ENCODE data around the gene MMP15.

MMP15 gene

GRCh38 chr16:57996406-57997175 is 29.0 kb upstream of the MMP15 start:
- no peak for DNase-seq

DNA sequence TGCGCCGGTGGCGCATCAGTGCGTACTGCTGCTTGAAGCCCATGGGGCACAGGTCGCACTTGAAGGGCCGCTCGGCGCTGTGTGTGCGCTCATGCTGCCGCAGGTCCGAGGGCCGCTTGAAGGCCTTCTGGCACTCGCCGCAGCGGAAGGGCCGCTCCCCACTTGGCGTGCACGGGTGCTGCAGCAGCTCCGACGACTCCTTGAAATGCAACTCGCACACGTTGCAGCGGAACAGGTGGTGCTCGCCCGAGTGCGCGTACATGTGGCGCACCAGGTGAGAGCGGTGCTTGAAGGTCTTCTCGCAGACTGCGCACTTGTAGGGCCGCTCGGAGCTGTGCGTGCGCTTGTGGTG is 28.4 kb upstream of the MMP15 start:
- DNase-seq, result no peak

- DNase-seq, result no peak
Measured at GRCh38 chr16:57997528-57998265, 27.9 kb upstream of the MMP15 start.

GRCh38 chr16:57998486-57998885 is 27.1 kb upstream of the MMP15 start:
- no peak for DNase-seq

DNA sequence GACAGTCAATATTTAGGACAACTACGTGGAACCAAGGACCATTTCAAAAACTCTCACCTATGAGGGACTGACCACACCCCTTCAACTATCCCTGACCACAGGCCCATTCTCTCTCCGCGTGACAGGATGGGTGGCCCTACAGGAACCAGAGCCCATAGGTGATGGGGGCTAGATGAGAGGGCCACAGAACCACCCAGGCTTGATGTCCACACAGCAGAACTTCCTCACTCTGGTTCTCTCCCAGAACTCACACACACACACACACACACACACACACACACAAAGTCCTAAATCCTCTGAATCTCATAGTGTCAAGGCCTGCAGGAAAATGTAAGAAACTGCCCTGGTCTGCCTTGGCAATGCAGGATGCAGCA is 26.6 kb upstream of the MMP15 start:
- DNase-seq, result no peak

GRCh38 chr16:57999366-57999970 is 26.1 kb upstream of the MMP15 start:
- DNase-seq, result peak in 2 of 14 donors; percentile 9 to 41

GRCh38 chr16:57999971-58000705 is 25.4 kb upstream of the MMP15 start, which contains the start of gene ZNF319:
Gene ZNF319 (minus strand): TSS chr16:58000672. CDS start chr16:57998265, 2,407 bp downstream.
- DNase-seq, result peak in 2 of 14 donors; percentile 41 to 65

- peak in 13 of 14 donors; percentile 48 to 89 (median 76) for DNase-seq
Measured at GRCh38 chr16:58000706-58001676, 24.6 kb upstream of the MMP15 start, which contains the start of gene USB1. Gene USB1 (plus strand): TSS chr16:58001407. CDS start chr16:58001484, 77 bp downstream.

GRCh38 chr16:58001781-58002415 is 23.7 kb upstream of the MMP15 start:
- no peak for DNase-seq

DNA sequence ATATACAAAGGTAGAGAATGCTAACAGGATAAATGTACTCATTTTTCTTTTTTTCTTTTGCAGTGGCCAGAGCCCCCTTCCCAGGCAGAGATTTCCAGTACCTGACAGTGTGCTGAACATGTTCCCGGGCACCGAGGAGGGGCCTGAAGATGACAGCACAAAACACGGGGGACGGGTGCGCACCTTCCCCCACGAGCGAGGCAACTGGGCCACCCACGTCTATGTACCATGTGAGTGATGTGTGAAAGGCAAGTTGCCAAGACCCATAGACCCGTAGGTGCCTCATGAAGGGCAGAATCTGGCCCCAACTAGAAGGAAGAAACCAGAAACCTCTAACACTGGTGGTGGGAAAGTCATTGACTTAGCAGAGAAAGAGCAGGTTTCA is 23.1 kb upstream of the MMP15 start:
- DNase-seq, result no peak

- DNase-seq, result no peak
Measured at GRCh38 chr16:58002936-58003335, 22.6 kb upstream of the MMP15 start.

DNA sequence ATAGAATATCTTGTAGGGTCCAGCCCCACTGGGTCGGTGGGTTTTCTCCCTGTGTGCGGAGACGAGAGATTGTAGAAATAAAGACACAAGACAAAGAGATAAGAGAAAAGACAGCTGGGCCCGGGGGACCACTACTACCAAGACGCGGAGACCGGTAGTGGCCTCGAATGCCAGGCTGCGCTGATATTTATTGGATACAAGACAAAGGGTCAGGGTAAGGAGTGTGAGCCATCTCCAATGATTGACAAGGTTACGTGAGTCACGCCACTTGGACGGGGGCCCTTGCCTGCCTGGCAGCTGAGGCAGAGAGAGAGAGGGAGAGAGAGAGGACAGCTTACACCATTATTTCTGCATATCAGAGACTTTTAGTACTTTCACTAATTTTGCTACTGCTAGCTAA is 20.8 kb upstream of the MMP15 start:
- peak in 2 of 14 donors; percentile 24 to 43 for DNase-seq

DNA sequence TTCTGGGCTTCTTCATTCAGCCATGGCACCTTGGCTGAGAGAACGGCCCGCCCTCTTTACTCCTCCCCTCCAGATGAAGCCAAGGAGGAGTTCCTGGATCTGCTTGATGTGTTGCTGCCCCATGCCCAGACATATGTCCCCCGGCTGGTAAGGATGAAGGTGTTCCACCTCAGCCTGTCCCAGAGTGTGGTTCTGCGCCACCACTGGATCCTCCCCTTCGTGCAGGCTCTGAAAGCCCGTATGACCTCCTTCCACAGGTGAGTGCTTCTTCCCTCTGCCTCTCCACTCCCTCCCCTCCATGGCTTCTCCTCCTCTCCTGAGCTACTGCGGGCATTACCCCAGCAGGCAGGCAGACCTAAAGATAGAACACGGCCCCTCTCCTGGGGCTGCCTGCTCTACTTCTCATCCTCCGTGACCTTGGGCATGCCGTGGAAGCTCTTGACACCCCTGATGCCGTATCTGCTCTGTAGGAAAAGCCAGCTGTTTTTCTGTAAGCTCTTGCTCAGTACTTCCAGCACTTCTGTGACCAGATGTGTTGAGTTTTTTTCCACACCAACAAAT is 15.6 kb upstream of the MMP15 start:
- DNase-seq, result no peak

DNA sequence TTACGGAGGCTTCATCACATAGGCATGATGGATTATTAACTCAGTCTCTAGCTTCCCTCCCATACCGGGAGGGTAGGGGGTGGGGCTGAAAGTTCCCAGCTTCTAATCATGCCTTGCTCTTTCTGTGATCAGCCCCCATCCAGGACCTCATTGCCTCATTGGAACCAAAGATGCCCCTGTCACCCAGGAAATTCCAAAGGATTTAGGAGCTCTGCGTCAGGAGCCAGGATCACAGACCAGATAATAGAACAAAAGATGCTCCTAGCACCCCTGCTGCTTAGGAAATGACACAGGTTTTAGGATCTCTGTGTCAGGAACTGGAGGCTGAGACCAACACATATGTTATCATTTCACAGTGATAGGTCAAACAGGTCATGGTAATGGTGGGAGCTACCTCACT is 14.7 kb upstream of the MMP15 start:
- DNase-seq, result no peak

- no peak for DNase-seq
Measured at GRCh38 chr16:58011652-58012051, 13.9 kb upstream of the MMP15 start.

GRCh38 chr16:58012481-58012880 is 13.1 kb upstream of the MMP15 start:
- no peak for DNase-seq

GRCh38 chr16:58013201-58013956 is 12.2 kb upstream of the MMP15 start:
- DNase-seq, result no peak

DNA sequence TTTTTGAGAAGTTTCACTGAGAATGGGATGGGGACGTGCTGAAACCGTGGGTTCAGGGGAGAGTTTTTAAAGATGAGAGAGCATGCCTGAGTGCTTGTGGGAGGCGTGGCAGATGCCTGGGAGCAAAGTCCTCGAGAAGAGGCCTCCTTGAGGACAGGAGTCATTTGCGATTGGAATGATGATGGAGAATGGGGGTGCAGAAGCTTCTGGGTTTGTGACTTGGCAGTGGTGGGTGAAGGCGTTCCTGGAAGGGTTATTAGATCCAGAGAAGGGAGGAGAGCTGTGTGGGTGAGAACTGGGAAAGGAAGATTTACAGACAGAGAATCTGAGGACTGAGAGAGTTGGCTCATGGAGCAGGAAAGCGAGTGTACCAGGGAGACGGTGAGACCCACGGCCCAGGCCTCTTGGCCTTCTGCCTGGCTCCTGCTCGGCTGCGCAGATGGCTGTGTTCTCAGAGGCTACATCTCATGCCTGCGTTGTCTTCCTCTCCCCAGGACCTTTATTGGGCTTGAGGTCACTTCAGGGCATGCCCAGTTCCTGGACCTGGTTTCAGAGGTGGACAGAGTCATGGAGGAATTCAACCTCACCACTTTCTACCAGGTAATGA is 8.6 kb upstream of the MMP15 start:
- peak in 1 of 14 donors; percentile 73 for DNase-seq

GRCh38 chr16:58018803-58019202 is 6.8 kb upstream of the MMP15 start:
- DNase-seq, result no peak

All from C1 segment of cervical spinal cord (tissue), 14 donors.